GM19397 (cell line): ENCODE measurements around the gene MTUS2.
"Not testable (repeated sequence)": the region's sequence is repeated elsewhere in the genome, so short reads cannot be mapped to it uniquely, and the experiment has no call there.

Source experiments
- ATAC-seq: cut with Tn5 transposase; IDR thresholded peaks from one replicate; pipeline ENCODE4 v1.9.1; 2021; ENCODE audit warnings: mild to moderate bottlenecking, moderate library complexity; ENCODE audit not compliant: unreplicated experiment

The MTUS2 gene

DNA sequence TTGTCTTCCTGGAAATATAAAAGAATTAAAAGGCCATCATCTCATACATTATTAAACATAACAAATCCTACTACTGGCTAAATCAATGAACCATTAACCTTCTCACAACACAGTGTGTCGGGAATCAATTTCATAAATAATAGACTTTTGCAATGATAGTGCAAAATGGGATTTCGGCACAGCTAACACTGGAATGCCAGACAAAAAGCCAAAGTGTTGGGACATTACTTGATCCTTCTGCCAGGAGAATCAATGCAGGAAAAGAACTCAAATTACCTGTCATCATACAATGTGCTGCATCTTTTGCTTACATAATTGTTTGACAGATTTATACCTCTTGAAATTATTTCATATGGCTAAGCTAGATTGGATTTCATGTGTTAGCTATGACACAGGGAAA, 334.3 kb downstream of the MTUS2 start:
- ATAC-seq = no peak

DNA sequence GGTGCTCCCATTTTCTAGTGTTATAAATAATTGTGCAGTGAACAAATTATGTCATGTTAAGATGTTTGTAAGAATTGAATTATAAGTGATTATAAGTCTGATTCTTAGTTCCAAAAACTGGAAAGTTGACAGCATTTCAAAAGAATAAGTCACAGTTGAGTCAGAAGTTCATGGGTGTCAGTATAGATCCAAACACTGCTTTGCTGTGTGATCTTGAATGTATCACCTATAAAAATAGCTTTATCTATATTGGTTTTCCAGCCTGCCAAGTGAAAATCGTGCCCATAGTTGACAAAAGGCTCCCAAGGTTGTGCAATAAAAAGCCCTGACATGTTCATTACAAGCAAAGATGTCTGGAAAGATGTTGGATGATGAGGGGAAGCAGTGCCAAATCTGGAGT, 336.0 kb downstream of the MTUS2 start:
- no peak for ATAC-seq

- no peak for ATAC-seq
These were observed 339.7 kb downstream of the MTUS2 start for GRCh38 chr13:29159871-29160270.

DNA sequence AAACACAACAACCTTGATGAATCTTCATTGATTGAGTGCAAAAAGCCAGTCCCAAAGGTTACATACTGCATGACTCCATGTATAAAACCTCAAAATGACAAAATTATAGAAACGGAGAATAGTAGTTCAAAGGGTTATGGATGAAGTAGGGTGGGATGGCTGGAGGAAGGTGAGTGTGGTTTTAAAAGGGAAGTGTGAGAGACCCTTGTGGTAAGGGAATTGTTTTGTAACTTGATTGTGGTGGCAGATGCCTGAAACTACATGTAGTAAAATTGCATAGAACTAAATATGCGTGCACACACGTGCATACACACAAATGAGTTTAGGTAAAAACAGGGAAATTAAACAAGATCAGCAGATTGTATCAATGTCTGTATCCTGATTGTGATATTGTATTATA, 340.7 kb downstream of the MTUS2 start:
- no peak for ATAC-seq

GRCh38 chr13:29161676-29162075, 341.5 kb downstream of the MTUS2 start:
- ATAC-seq = no peak

DNA sequence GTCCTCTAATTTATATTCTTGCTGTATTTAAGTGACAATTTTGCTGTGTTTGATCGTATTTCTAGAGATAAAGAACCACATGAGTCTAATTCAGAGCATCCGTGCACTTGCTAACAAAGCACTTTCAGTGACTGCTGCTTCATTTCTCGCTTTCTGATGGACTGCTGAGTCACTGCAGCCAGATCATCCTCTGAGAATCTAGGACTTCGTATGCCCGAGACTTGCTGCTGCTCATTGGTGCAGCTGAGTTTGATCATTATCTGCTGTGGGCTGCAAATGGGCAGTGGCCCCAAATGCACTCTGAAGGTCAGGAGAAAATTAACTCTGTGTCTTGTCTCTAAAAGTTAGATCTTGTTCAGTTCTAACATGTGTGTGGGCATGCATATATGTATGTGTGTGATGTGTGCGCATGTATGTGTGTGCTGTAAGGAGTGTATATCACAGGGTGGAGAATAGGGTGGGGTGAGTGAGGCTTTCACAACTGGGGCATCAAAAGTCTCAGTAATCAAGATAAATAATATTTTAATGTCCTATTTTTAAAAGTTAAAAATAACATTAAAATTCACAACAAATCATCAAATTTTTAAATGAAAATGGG, 342.6 kb downstream of the MTUS2 start:
- no peak for ATAC-seq

GRCh38 chr13:29164116-29164515, 344.0 kb downstream of the MTUS2 start:
- no peak for ATAC-seq

DNA sequence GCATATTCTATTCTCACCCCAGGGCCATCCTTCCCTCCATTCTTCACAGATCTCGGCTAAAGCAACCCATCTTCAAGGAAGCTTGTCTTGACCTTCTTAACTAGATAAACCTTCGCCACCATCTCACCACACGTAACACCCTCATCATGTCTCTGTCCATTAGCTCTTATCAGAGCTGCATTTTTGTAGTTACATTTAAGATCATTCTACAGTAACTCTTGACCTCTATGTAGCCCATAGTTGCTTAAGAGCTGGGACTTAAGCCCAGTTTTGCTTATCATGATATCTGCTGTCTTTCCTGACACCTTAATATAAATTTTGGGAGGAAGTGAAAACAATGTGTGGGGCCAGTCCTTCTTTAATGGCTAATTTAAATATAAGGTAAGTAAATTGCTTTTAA, 345.1 kb downstream of the MTUS2 start:
- ATAC-seq = no peak

- ATAC-seq = no peak
These were observed 345.7 kb downstream of the MTUS2 start for GRCh38 chr13:29165840-29166239.

DNA sequence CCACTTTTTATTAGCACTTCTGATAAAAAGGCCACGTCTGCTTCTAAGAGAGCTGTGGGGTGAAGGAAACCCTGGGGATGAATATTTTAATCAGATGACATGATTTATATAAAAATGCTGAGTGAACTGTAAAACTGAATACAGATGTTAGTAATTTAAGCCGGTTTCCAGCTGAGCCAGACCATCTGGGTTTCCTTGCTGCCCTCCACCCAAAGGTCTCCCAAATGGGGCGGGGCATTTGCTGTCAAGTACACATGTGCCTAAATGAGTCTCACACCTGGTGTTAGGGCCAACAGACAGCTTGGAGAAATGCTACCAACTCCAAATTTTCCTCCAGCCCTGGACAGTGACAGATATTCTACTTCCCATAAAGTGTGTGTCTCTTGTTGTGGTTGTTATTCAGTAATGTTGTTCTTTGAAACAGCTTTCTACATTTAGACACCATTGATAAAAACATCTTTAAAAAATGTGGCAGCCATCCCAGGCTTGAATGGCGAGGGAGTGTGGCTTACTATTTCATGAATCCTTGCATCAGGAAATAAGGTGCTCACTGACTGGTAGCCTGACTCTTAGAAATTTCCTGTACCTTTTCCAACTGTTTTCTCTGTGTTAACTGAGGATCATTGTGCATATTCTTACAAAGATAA, 350.4 kb downstream of the MTUS2 start:
- ATAC-seq = no peak

- ATAC-seq = no peak
These were observed 351.1 kb downstream of the MTUS2 start for GRCh38 chr13:29171244-29171643.

GRCh38 chr13:29174093-29174492, 354.0 kb downstream of the MTUS2 start:
- no peak for ATAC-seq

DNA sequence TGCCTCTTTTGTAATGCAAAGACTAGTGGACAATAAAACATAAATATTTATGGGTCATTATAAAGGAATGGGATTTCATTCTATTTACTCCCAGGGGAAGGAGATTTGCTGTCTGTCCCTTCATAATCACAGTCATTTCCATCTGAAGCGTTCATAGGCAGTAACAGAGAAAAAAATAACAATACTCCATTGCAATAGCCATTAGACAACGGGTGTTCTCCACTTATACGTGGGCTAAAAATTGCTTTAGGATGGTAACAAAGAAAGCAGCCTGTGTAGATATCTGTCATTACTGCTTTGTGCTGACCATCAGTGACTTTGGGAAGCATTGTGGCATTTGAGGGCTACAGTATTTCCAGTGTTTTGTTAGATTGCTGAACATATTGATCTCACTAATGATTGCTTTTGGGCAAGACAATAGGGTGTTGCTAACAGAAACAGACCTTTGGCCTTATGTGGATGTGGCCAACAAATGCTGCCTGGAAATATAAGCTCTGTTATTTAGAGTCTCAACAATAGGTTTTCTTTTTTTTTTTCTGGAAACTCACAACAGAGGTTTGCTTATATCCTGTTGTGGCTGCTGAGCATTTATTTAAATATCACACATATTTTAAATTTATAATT, 355.2 kb downstream of the MTUS2 start:
- ATAC-seq = no peak

GRCh38 chr13:29180055-29180454, 359.9 kb downstream of the MTUS2 start:
- no peak for ATAC-seq

DNA sequence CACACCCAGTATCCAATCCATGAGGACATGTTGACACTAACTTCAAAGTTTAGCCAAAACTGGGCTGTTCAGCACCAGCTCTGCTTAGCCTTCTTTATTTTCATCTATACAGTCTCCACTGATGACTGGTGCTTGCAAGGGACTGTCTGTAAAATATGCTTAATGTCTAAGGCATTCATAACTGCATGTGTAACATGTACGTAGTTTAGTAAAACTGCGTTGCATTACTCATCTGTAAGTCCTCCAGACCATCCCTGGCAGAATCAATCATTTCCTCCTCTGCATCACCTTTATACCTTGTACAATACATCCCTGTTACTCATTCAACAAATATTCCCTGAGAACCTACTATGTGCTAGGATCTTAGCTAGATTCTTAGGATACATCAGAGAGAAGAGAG, 362.1 kb downstream of the MTUS2 start:
- ATAC-seq = no peak

DNA sequence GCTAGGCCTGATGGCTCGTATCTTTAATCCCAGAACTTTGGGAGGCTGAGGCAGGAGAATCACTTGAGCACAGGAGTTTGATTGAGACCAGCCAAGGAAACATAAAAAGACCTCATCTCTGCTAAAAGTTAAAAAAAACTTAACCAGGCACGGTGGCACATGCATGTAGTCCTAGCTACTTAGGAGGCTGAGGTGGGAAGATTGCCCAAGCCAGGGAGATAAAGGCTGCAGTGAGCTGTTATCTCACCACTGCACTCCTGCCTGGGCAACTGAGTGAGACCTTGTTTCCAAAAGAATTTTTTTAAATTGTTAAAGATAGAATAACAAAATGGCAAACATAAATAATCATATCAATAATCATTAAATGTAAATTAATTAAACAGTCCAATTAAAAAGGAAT, 365.8 kb downstream of the MTUS2 start:
- no peak for ATAC-seq

DNA sequence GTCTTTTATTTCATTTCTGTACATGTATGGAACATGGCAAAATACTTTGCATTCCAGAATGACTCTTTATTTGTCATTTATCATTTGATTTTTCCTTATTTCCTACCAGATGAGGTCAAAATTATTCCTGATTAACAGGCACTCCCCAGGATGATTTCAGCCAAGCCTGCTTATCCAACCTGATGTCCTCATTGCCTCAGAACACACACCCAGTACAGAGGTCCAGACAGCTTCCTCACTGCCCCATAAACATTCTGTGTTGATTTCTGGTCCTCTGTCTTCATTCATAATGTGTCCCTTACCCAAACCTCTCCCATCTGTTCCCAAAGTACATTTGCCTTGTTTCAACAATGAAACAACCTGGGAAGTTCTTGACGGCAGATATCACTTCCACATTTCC, 367.4 kb downstream of the MTUS2 start:
- ATAC-seq = no peak

DNA sequence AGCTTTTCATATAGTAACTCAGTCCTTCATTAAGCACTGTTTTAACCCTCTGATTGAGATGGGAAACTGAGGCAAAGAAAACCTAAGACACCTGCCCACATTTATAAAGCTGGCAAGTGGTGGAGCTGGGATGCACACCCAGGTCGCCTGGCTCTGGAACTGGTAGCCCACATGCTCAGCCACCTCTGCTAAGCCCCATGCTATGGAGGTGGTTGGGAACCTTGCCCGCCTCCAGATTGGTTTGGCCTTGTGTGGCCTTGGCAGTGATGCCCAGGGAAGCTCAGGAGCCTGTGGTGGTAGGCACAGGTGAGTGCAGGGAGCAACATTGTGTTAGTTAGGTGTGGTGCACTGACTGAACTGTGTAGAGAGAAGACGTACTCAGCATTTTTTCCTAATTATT, 370.2 kb downstream of the MTUS2 start:
- no peak for ATAC-seq

DNA sequence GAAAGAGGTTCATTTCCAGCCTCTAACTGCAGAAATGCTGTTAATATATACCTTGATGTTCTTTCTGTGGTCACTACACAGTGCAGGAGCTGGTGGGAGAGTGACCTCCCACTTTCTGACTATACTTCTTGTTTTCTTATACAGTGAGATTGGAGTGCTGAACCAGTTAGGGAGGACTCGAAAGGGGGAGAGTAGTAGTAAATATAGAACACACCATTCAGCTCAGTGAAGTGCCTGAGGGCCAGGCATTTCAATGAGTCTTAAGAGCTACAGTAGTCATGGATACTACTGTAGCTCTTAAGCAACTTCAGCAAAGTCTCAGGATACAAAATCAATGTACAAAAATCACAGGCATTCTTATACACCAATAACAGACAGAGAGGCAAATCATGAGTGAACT, 372.9 kb downstream of the MTUS2 start:
- ATAC-seq = no peak

GRCh38 chr13:29195456-29195855, 375.3 kb downstream of the MTUS2 start:
- no peak for ATAC-seq

DNA sequence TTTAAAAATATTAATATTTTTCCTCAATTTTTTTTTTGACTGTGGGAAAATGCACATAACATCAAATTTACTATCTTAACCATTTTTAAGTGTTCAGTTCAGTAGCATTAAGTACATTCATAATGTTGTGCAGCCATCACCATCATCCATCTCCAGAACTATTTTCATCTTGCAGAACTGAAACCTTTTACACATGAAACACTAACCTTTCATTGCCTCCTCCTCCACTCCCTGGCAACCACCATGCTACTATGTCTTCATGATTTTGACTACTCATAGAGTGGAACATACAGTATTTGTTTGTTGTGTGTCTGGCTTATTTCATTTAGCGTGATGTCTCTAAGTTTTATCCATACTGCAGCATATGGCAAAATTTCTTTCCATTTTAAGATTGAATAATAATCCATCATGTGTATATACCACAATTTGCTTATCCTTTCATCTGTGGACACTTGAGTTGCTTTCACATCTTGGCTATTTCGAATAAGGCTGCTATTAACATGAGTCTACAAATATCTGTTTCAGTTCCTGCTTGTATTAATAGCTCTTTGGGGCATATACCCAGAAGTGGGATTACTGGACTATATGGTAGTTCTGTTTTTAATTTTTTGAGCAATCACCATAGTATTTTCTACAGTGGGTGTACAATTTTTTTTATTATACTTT, 376.4 kb downstream of the MTUS2 start:
- ATAC-seq = peak; percentile 92

DNA sequence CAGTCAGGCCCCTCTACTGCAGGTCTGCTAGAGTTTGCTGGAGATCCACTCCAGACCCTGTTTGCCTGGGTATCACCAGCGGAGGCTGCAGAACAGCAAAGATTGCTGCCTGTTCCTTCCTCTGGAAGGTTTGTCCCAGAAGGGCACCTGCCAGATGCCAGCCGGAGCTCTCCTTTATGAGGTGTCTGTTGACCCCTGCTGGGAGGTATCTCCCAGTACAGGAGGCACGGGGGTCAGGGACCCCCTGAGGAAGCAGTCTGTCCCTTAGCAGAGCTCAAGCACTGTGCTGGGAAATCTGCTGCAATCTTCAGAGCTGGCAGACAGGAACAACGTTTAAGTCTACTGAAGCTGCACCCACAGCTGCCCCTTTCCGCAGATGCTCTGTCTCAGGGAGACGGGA, 382.6 kb downstream of the MTUS2 start:
- ATAC-seq = not testable (repeated sequence)
